OCI-LY1 (cell line): Measurements from ENCODE around the gene CARM1.

Experiments used
- EZH2 ChIP-seq: fragments of 200-600 bp; sonication (generic), shearing (Covaris generic); IDR thresholded peaks from 2 replicates; pipeline ENCODE4 v1.8.0; 2017; ENCODE audit warnings: borderline replicate concordance, mixed run types, mild to moderate bottlenecking, antibody characterized with exemption, low read length, moderate library complexity, mixed read lengths
- TF ChIP-seq, protein P1 (sequence below): fragments of 200-600 bp; sonication (generic), shearing (Covaris generic); IDR thresholded peaks from 2 replicates; pipeline ENCODE4 v1.5.1; 2017; ENCODE audit warnings: mild to moderate bottlenecking, antibody characterized with exemption, low read length, moderate library complexity, mixed read lengths

DNA sequence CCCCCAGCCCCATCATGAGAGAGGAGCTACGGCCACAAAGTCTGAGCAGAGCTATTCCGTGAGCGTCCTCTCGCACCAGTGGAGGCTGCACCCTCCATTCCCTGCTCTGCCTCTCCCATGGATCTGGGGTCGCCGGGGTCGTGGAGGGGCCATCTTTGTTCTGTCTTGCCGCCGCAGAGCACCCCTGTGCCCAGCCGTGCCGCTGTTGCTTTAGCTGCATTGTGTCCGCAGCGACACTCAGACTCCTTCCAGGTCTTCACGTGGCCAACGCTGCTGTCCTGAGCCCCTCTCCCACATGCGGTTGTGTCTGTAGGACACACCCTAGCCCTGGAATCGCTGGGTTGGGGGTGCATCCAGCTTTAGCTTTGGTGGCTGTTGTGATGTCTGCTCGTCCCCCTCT is 41.3 kb downstream of the CARM1 start:
- TF ChIP-seq, protein P1, sequence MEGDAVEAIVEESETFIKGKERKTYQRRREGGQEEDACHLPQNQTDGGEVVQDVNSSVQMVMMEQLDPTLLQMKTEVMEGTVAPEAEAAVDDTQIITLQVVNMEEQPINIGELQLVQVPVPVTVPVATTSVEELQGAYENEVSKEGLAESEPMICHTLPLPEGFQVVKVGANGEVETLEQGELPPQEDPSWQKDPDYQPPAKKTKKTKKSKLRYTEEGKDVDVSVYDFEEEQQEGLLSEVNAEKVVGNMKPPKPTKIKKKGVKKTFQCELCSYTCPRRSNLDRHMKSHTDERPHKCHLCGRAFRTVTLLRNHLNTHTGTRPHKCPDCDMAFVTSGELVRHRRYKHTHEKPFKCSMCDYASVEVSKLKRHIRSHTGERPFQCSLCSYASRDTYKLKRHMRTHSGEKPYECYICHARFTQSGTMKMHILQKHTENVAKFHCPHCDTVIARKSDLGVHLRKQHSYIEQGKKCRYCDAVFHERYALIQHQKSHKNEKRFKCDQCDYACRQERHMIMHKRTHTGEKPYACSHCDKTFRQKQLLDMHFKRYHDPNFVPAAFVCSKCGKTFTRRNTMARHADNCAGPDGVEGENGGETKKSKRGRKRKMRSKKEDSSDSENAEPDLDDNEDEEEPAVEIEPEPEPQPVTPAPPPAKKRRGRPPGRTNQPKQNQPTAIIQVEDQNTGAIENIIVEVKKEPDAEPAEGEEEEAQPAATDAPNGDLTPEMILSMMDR: no peak
- TF ChIP-seq EZH2: no peak
